HepG2 (cell line): ENCODE measurements around the gene ADIPOR2. TPM values are rescaled to one million over a fixed set of nuclear protein-coding genes. Genes with fewer than 3 reads are reported as not detected.

Experiments used
- FLYWCH1 ChIP-seq: sonication (generic); formaldehyde crosslinking; IDR thresholded peaks from 2 replicates; pipeline ENCODE4 v1.8.1; 2023; ENCODE audit warnings: mild to moderate bottlenecking, missing genetic modification reagents
- MBNL3 ChIP-seq: fragments of 250-450 bp; sonication (Bioruptor Pico); conservative IDR thresholded peaks from 2 replicates; pipeline ENCODE4 v1.8.0; 2022; ENCODE audit warnings: mild to moderate bottlenecking, inconsistent platforms
- NCOA1 ChIP-seq: sonication (generic); formaldehyde crosslinking; IDR thresholded peaks from 2 replicates; pipeline ENCODE4 v1.9.0; 2021; ENCODE audit warnings: missing genetic modification reagents
- NFATC3 ChIP-seq: sonication (generic); formaldehyde crosslinking; IDR thresholded peaks from 2 replicates; pipeline ENCODE4 v1.5.1; 2020; ENCODE audit warnings: mild to moderate bottlenecking, missing genetic modification reagents
- PAXIP1 ChIP-seq: sonication (generic); formaldehyde crosslinking; conservative IDR thresholded peaks from 2 replicates; pipeline ENCODE4 v1.4.0; 2020; ENCODE audit warnings: mild to moderate bottlenecking, missing genetic modification reagents, moderate library complexity
- POGK ChIP-seq: sonication (generic); formaldehyde crosslinking; conservative IDR thresholded peaks from 2 replicates; pipeline ENCODE4 v1.8.0; 2022; ENCODE audit warnings: mild to moderate bottlenecking, moderate library complexity, missing genetic modification reagents
- RAD21 ChIP-seq: fragments of 450-650 bp; formaldehyde crosslinking; IDR thresholded peaks from 2 replicates; pipeline ENCODE4 v1.5.0; 2020; ENCODE audit warnings: mild to moderate bottlenecking
- RAD51 ChIP-seq: fragments of 450-650 bp; IDR thresholded peaks from 2 replicates; pipeline ENCODE4 v1.6.1; 2016; ENCODE audit warnings: borderline replicate concordance
- RBM39 ChIP-seq: fragments of 200-400 bp; formaldehyde crosslinking; IDR thresholded peaks from one replicate; pipeline ENCODE4 v1.6.1; 2018; ENCODE audit warnings: antibody characterized with exemption, mild to moderate bottlenecking, low read depth, low read length; ENCODE audit not compliant: poor library complexity, severe bottlenecking
- SNAI1 ChIP-seq: sonication (generic); formaldehyde crosslinking; IDR thresholded peaks from 2 replicates; pipeline ENCODE4 v1.5.0; 2020; ENCODE audit warnings: mild to moderate bottlenecking, missing genetic modification reagents, borderline replicate concordance
- YEATS2 ChIP-seq: sonication (generic); formaldehyde crosslinking; IDR thresholded peaks from 2 replicates; pipeline ENCODE4 v1.4.0; 2020; ENCODE audit warnings: missing genetic modification reagents, borderline replicate concordance
- ZNF263 ChIP-seq: sonication (generic); formaldehyde crosslinking; IDR thresholded peaks from 2 replicates; pipeline ENCODE4 v1.4.0; 2020; ENCODE audit warnings: missing genetic modification reagents
- ZNF282 ChIP-seq: fragments of 450-650 bp; IDR thresholded peaks from 2 replicates; pipeline ENCODE4 v1.6.1; 2018; ENCODE audit not compliant: partially characterized antibody
- ZNF577 ChIP-seq: sonication (generic); formaldehyde crosslinking; IDR thresholded peaks from 2 replicates; pipeline ENCODE4 v1.4.0; 2020; ENCODE audit warnings: mild to moderate bottlenecking, low read depth, missing genetic modification reagents, borderline replicate concordance
- ZNF710 ChIP-seq: sonication (generic); formaldehyde crosslinking; IDR thresholded peaks from 2 replicates; pipeline ENCODE4 v1.5.0; 2020; ENCODE audit warnings: mild to moderate bottlenecking, missing genetic modification reagents, borderline replicate concordance
- ZNF777 ChIP-seq: sonication (generic); formaldehyde crosslinking; IDR thresholded peaks from 2 replicates; pipeline ENCODE4 v1.4.0; 2020; ENCODE audit warnings: missing genetic modification reagents
- ZNF792 ChIP-seq: IDR thresholded peaks from 2 replicates; pipeline ENCODE4 v1.6.1; 2016
- ZNF891 ChIP-seq: sonication (generic); formaldehyde crosslinking; IDR thresholded peaks from 2 replicates; pipeline ENCODE4 v1.5.0; 2020; ENCODE audit warnings: mild to moderate bottlenecking, missing genetic modification reagents
- polyA plus RNA-seq, 8 experiments: library from polyadenylated mRNA; depleted of rRNA in 3 of 8; stranded (reverse) in 7 of 8; unstranded in 1 of 8; fragments of >200 nt; fragmentation: Illumina TruSeq in 4 of 8; extraction: Trizol in 4 of 8; gene quantifications; 2 replicates each; pipeline versions ENCODE4 v1.2.1 to v1.2.3, GENCODE V29; 2011 to 2016; ENCODE audit warnings: low read depth in 4 of 8, missing spikeins in 1 of 8, mixed read lengths in 1 of 8; ENCODE audit not compliant: insufficient read depth in 1 of 8
- total RNA-seq, 5 experiments: library from RNA; depleted of rRNA; stranded (reverse); fragments of >200 nt; fragmentation: Illumina TruSeq; extraction: Trizol; gene quantifications; 2 replicates each; pipeline ENCODE4 v1.2.3, GENCODE V29; 2016; ENCODE audit warnings: low read depth in 1 of 5
- TF ChIP-seq, protein P1 (sequence below): sonication (generic); formaldehyde crosslinking; IDR thresholded peaks from 2 replicates; pipeline ENCODE4 v1.4.0; 2020; ENCODE audit warnings: missing genetic modification reagents; ENCODE audit errors: not compliant biosample characterization
- TF ChIP-seq, protein P2 (sequence below): sonication (generic); formaldehyde crosslinking; IDR thresholded peaks from 2 replicates; pipeline ENCODE4 v1.5.0; 2020; ENCODE audit warnings: missing genetic modification reagents

Gene ADIPOR2
- total and polyA plus RNA-seq, 2 of the 13 experiments (the other 11 are each of a cell fraction or from before 2014, with no cell fraction given), result 35.2 to 52.2 TPM

DNA sequence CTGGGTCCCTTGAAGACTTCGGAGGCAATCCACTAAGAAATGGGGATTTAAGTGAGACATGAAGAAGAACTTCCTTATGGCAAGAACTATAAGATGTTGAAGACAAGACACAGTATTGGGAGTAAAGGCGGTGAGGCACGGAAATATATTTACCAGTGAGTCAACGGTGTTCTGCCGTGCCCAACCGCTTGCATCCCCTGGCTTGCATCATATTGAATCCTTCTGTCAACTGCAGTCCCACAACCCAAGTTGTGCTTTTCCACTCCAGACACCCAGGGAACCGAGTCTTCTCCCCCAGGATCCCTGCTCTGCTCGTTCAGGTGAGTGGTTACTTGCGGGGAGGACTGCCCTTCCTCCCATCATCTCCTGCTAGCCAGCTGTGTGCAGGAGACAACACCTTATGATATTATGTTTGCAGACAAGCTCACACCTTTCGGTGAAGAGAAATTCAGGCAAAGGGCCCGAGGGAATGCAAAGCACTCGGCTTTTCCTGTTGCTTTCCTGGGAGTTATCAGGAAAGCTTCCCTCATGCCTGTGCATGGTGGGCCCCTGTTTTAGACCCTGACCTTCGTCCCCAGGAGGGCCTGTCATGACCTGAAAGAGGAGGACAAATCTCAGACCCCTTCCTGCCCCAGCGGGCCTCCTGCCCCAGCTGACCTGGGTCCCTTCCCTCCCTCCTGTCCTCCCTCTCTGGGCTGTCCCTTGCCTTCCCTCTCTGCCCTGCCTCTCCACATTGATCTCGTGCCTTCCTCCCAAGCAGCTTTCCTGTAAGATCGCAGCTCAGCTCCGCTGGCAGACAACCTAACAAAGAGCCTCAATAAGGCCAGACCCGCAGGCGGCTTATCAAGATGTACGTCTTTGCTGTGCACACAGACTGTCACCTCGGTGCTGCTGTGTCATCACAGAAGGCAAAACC lies 125.2 kb downstream of the ADIPOR2 start (continued):
- TF ChIP-seq PAXIP1 (CRISPR knock-in tag) (peak; percentile 88), RAD51 (no peak), FLYWCH1 (no peak), NFATC3 (CRISPR knock-in tag) (no peak), ZNF263 (peak; percentile 82), YEATS2 (no peak), RAD21 (no peak), ZNF792 (CRISPR knock-in tag) (no peak), ZNF282 (no peak), ZNF577 (CRISPR knock-in tag) (no peak), ZNF891 (CRISPR knock-in tag) (no peak), RBM39 (no peak), ZNF710 (CRISPR knock-in tag) (peak; percentile 60; the same call in 1 of the 2 replicates), ZNF777 (no peak), SNAI1 (CRISPR knock-in tag) (no peak), NCOA1 (CRISPR knock-in tag) (no peak), MBNL3 (CRISPR knock-in tag) (no peak), POGK (CRISPR knock-in tag) (no peak)
- TF ChIP-seq, protein P1, sequence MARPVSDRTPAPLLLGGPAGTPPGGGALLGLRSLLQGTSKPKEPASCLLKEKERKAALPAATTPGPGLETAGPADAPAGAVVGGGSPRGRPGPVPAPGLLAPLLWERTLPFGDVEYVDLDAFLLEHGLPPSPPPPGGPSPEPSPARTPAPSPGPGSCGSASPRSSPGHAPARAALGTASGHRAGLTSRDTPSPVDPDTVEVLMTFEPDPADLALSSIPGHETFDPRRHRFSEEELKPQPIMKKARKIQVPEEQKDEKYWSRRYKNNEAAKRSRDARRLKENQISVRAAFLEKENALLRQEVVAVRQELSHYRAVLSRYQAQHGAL (CRISPR knock-in tag), result no peak
- TF ChIP-seq, protein P2, sequence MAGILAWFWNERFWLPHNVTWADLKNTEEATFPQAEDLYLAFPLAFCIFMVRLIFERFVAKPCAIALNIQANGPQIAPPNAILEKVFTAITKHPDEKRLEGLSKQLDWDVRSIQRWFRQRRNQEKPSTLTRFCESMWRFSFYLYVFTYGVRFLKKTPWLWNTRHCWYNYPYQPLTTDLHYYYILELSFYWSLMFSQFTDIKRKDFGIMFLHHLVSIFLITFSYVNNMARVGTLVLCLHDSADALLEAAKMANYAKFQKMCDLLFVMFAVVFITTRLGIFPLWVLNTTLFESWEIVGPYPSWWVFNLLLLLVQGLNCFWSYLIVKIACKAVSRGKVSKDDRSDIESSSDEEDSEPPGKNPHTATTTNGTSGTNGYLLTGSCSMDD, result no peak
